Tibial nerve (tissue), 4 donors: Measurements from ENCODE around the gene ZNF580.

Experiments
- CTCF ChIP-seq, 5 experiments: fragments of 200-600 bp in 3 of 5; fragments of 450-650 bp in 2 of 5; sonication (generic) in 3 of 5; IDR thresholded peaks; one replicate each; pipeline ENCODE4 v1.5.1; 2016 to 2019; ENCODE audit warnings: antibody characterized with exemption in 5 of 5, mild to moderate bottlenecking in 3 of 5, moderate library complexity in 2 of 5
- EP300 ChIP-seq, 2 donors: sonication (generic); formaldehyde crosslinking; IDR thresholded peaks; one replicate each; pipeline ENCODE4 v1.6.1; 2017; ENCODE audit warnings: antibody characterized with exemption in 2 of 2, mild to moderate bottlenecking in 1 of 2
- POLR2A ChIP-seq, 2 donors: fragments of 450-650 bp; IDR thresholded peaks; one replicate each; pipeline ENCODE4 v1.6.1; 2017; ENCODE audit warnings: antibody characterized with exemption in 2 of 2, mild to moderate bottlenecking in 2 of 2, moderate library complexity in 2 of 2

GRCh38 chr19:55625004-55625326 lies 15.8 kb upstream of the ZNF580 start:
- TF ChIP-seq CTCF (IDR thresholded peaks at IDR 0.05) = no peak
- no peak for TF ChIP-seq POLR2A (IDR thresholded peaks at IDR 0.05)
- no peak for TF ChIP-seq EP300 (IDR thresholded peaks at IDR 0.05)
